ENCODE results near the gene GLS. TPM values are rescaled to one million over a fixed set of nuclear protein-coding genes. Genes with fewer than 3 reads are reported as not detected.

The GLS gene
- total and polyA plus RNA-seq, 2 of the 13 experiments (the other 11 are each of a cell fraction or from before 2014, with no cell fraction given) = 78.6 to 183 TPM

DNA sequence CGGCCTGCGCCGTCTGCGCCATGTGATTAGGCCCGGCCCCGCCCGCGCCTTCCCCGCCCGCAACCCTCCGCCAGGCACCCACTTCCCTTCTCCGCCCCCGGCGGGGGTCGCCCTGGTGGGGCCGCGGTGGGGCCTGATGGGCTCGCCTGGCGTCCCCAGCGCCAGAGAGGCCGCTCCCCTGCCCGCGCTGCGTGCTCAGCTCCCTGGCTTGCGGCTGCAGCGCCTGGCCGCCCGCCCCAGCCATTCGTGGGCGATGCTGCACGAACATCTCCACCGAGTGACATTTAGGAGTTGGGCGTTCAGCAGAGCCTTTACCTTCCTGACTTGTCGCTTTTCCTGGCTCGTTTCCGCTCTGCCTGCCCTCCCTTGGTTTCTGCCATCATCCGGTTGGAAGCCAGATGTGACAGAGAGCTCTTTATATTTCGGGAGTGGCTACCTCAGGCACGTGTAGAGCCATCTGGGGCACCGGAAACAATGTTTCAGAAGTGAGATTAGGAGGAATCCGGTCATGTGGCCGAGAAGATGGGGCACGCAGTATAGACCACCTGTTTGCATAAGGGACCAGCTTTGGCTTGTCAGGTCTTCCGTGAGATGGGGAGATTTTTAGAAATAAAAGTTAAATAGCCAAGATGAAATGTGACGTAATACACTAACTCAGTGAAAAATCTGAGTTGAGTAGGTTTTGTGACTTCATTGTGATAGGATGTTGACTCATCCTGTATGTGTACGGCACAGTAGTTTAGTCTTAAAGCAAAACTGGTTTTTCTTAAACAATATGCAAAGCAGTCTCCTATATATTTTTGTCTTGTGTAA lies 1.2 kb downstream of the GLS start (continued):
- TF ChIP-seq AHDC1 (CRISPR knock-in tag; IDR thresholded peaks at IDR 0.05; ENCODE audit: borderline replicate concordance) (no peak; the same call in 1 of the 2 replicates), THAP11 (CRISPR knock-in tag; IDR thresholded peaks at IDR 0.05) (peak; percentile 47), ZNF777 (CRISPR knock-in tag; IDR thresholded peaks at IDR 0.05) (peak; percentile 75), ELF1 (CRISPR knock-in tag; IDR thresholded peaks at IDR 0.05) (peak; percentile 54; the same call in 1 of the 2 replicates), FOXP1 (IDR thresholded peaks at IDR 0.05) (no peak), FOXP1 (CRISPR knock-in tag; IDR thresholded peaks at IDR 0.05) (0 out of 2 replicates have a peak, but pooled peaks have one; percentile 11), NFKBIZ (CRISPR knock-in tag; IDR thresholded peaks at IDR 0.05) (no peak), TBL1XR1 (IDR thresholded peaks at IDR 0.05; ENCODE audit: borderline replicate concordance, low read length, partially characterized antibody) (no peak), NBN (conservative IDR thresholded peaks at IDR 0.05) (no peak), TGIF2 (CRISPR knock-in tag; IDR thresholded peaks at IDR 0.05) (peak; percentile 90)
- TF ChIP-seq, protein P1, sequence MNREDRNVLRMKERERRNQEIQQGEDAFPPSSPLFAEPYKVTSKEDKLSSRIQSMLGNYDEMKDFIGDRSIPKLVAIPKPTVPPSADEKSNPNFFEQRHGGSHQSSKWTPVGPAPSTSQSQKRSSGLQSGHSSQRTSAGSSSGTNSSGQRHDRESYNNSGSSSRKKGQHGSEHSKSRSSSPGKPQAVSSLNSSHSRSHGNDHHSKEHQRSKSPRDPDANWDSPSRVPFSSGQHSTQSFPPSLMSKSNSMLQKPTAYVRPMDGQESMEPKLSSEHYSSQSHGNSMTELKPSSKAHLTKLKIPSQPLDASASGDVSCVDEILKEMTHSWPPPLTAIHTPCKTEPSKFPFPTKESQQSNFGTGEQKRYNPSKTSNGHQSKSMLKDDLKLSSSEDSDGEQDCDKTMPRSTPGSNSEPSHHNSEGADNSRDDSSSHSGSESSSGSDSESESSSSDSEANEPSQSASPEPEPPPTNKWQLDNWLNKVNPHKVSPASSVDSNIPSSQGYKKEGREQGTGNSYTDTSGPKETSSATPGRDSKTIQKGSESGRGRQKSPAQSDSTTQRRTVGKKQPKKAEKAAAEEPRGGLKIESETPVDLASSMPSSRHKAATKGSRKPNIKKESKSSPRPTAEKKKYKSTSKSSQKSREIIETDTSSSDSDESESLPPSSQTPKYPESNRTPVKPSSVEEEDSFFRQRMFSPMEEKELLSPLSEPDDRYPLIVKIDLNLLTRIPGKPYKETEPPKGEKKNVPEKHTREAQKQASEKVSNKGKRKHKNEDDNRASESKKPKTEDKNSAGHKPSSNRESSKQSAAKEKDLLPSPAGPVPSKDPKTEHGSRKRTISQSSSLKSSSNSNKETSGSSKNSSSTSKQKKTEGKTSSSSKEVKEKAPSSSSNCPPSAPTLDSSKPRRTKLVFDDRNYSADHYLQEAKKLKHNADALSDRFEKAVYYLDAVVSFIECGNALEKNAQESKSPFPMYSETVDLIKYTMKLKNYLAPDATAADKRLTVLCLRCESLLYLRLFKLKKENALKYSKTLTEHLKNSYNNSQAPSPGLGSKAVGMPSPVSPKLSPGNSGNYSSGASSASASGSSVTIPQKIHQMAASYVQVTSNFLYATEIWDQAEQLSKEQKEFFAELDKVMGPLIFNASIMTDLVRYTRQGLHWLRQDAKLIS (CRISPR knock-in tag; IDR thresholded peaks at IDR 0.05) = peak; percentile 53; the same call in 1 of the 2 replicates
- TF ChIP-seq, protein P2, sequence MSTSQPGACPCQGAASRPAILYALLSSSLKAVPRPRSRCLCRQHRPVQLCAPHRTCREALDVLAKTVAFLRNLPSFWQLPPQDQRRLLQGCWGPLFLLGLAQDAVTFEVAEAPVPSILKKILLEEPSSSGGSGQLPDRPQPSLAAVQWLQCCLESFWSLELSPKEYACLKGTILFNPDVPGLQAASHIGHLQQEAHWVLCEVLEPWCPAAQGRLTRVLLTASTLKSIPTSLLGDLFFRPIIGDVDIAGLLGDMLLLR (CRISPR knock-in tag; IDR thresholded peaks at IDR 0.05) = peak; percentile 40; the same call in 1 of the 2 replicates
- TF ChIP-seq, protein P3, sequence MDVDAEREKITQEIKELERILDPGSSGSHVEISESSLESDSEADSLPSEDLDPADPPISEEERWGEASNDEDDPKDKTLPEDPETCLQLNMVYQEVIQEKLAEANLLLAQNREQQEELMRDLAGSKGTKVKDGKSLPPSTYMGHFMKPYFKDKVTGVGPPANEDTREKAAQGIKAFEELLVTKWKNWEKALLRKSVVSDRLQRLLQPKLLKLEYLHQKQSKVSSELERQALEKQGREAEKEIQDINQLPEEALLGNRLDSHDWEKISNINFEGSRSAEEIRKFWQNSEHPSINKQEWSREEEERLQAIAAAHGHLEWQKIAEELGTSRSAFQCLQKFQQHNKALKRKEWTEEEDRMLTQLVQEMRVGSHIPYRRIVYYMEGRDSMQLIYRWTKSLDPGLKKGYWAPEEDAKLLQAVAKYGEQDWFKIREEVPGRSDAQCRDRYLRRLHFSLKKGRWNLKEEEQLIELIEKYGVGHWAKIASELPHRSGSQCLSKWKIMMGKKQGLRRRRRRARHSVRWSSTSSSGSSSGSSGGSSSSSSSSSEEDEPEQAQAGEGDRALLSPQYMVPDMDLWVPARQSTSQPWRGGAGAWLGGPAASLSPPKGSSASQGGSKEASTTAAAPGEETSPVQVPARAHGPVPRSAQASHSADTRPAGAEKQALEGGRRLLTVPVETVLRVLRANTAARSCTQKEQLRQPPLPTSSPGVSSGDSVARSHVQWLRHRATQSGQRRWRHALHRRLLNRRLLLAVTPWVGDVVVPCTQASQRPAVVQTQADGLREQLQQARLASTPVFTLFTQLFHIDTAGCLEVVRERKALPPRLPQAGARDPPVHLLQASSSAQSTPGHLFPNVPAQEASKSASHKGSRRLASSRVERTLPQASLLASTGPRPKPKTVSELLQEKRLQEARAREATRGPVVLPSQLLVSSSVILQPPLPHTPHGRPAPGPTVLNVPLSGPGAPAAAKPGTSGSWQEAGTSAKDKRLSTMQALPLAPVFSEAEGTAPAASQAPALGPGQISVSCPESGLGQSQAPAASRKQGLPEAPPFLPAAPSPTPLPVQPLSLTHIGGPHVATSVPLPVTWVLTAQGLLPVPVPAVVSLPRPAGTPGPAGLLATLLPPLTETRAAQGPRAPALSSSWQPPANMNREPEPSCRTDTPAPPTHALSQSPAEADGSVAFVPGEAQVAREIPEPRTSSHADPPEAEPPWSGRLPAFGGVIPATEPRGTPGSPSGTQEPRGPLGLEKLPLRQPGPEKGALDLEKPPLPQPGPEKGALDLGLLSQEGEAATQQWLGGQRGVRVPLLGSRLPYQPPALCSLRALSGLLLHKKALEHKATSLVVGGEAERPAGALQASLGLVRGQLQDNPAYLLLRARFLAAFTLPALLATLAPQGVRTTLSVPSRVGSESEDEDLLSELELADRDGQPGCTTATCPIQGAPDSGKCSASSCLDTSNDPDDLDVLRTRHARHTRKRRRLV (CRISPR knock-in tag; IDR thresholded peaks at IDR 0.05) = peak; percentile 42; the same call in 1 of the 2 replicates

All from HepG2 (cell line).